OCI-LY7 (cell line): ENCODE data around the gene ZFP14.

Experiments
- CTCF ChIP-seq: fragments of 200-600 bp; sonication (generic); conservative IDR thresholded peaks from 2 replicates; pipeline ENCODE4 v1.5.1; 2014; ENCODE audit warnings: mild to moderate bottlenecking, antibody characterized with exemption, low read length, moderate library complexity, mixed read lengths
- EZH2phosphoT487 ChIP-seq: fragments of 200-600 bp; sonication (generic); IDR thresholded peaks from 2 replicates; pipeline ENCODE4 v1.6.1; 2018; ENCODE audit warnings: low read depth, borderline replicate concordance, mild to moderate bottlenecking, mixed run types, antibody characterized with exemption, low read length, moderate library complexity, mixed read lengths

GRCh38 chr19:36379510-36379819 lies 464 bp upstream of the ZFP14 start:
- TF ChIP-seq CTCF = no peak
- TF ChIP-seq EZH2phosphoT487 = no peak
